ENCODE results near the gene ARAP2. TPM values are rescaled to one million over a fixed set of nuclear protein-coding genes. Genes with fewer than 3 reads are reported as not detected.

ARAP2 gene
- total and polyA plus RNA-seq, 2 donors, result 23.7 to 67.0 TPM

GRCh38 chr4:36165631-36166005, 78.7 kb downstream of the ARAP2 start:
- WGBS, result 93% methylated on average over 2 of the region's 2 CpGs
- Histone ChIP-seq H3K27ac (ENCODE audit: low read depth in 1 of 2, low read length in 1 of 2) (no peak overlapping the region), H3K4me3 (ENCODE audit: low read length in 2 of 2) (no peak overlapping the region), H3K27me3 (ENCODE audit: control insufficient read depth in 2 of 2, insufficient read depth in 1 of 2, low read length in 1 of 2) (no peaks in the 10 kb centered on the region), H3K36me3 (ENCODE audit: control insufficient read depth in 2 of 2, insufficient read depth in 2 of 2, low read length in 1 of 2) (peaks cover 12 to 49% of the 10 kb centered on the region in 2 donors), H3K9me3 (ENCODE audit: control insufficient read depth in 2 of 2, insufficient read depth in 1 of 2, low read length in 1 of 2) (no peaks in the 10 kb centered on the region), H3K4me1 (ENCODE audit: control insufficient read depth in 2 of 2, insufficient read depth in 2 of 2, low read length in 2 of 2) (no peaks in the 10 kb centered on the region)
- DNase-seq (ENCODE audit: low read depth in 6 of 9, low spot score in 9 of 9), result no peak

GRCh38 chr4:36164900-36165630, 79.2 kb downstream of the ARAP2 start:
- peaks cover 12 to 46% of the 10 kb centered on the region in 2 donors for H3K36me3 ChIP-seq (ENCODE audit: control insufficient read depth in 2 of 2, insufficient read depth in 2 of 2, low read length in 1 of 2)
- no peak for DNase-seq (ENCODE audit: low read depth in 6 of 9, low spot score in 9 of 9)

GRCh38 chr4:36163198-36163597, 81.1 kb downstream of the ARAP2 start:
- Histone ChIP-seq H3K9me3 (ENCODE audit: control insufficient read depth in 2 of 2, insufficient read depth in 1 of 2, low read length in 1 of 2) (no peaks in the 10 kb centered on the region), H3K4me1 (ENCODE audit: control insufficient read depth in 2 of 2, insufficient read depth in 2 of 2, low read length in 2 of 2) (no peaks in the 10 kb centered on the region), H3K4me3 (ENCODE audit: low read length in 2 of 2) (no peak overlapping the region), H3K36me3 (ENCODE audit: control insufficient read depth in 2 of 2, insufficient read depth in 2 of 2, low read length in 1 of 2) (peaks cover 12 to 58% of the 10 kb centered on the region in 2 donors), H3K27ac (ENCODE audit: low read depth in 1 of 2, low read length in 1 of 2) (no peak overlapping the region), H3K27me3 (ENCODE audit: control insufficient read depth in 2 of 2, insufficient read depth in 1 of 2, low read length in 1 of 2) (no peaks in the 10 kb centered on the region)
- WGBS, result 97% methylated on average over 3 of the region's 3 CpGs
- DNase-seq (ENCODE audit: low read depth in 6 of 9, low spot score in 9 of 9), result no peak

More at GRCh38 chr4:36164900-36165630, 79.2 kb downstream of the ARAP2 start:
- no peaks in the 10 kb centered on the region for H3K9me3 ChIP-seq (ENCODE audit: control insufficient read depth in 2 of 2, insufficient read depth in 1 of 2, low read length in 1 of 2)
- no peaks in the 10 kb centered on the region for H3K4me1 ChIP-seq (ENCODE audit: control insufficient read depth in 2 of 2, insufficient read depth in 2 of 2, low read length in 2 of 2)
- no peaks in the 10 kb centered on the region for H3K27me3 ChIP-seq (ENCODE audit: control insufficient read depth in 2 of 2, insufficient read depth in 1 of 2, low read length in 1 of 2)
- 97% methylated on average over 4 of the region's 4 CpGs for WGBS
- no peak overlapping the region for H3K27ac ChIP-seq (ENCODE audit: low read depth in 1 of 2, low read length in 1 of 2)
- no peak overlapping the region for H3K4me3 ChIP-seq (ENCODE audit: low read length in 2 of 2)

- no peaks in the 10 kb centered on the region for H3K27me3 ChIP-seq (ENCODE audit: control insufficient read depth in 2 of 2, insufficient read depth in 1 of 2, low read length in 1 of 2)
- H3K9me3 ChIP-seq (ENCODE audit: control insufficient read depth in 2 of 2, insufficient read depth in 1 of 2, low read length in 1 of 2), result no peaks in the 10 kb centered on the region
- 96% methylated on average over 5 of the region's 5 CpGs for WGBS
- peaks cover 15 to 58% of the 10 kb centered on the region in 2 donors for H3K36me3 ChIP-seq (ENCODE audit: control insufficient read depth in 2 of 2, insufficient read depth in 2 of 2, low read length in 1 of 2)
- H3K4me3 ChIP-seq (ENCODE audit: low read length in 2 of 2), result no peak overlapping the region
- peak in 2 of 9 donors; percentile 7 to 14 for DNase-seq (ENCODE audit: low read depth in 6 of 9, low spot score in 9 of 9)
- H3K27ac ChIP-seq (ENCODE audit: low read depth in 1 of 2, low read length in 1 of 2), result no peak overlapping the region
- no peaks in the 10 kb centered on the region for H3K4me1 ChIP-seq (ENCODE audit: control insufficient read depth in 2 of 2, insufficient read depth in 2 of 2, low read length in 2 of 2)
These were observed 85.1 kb downstream of the ARAP2 start for GRCh38 chr4:36159208-36159607.

- no peak overlapping the region for H3K4me3 ChIP-seq (ENCODE audit: low read length in 2 of 2)
- WGBS, result 92% methylated on average over 1 of the region's 1 CpG
- H3K36me3 ChIP-seq (ENCODE audit: control insufficient read depth in 2 of 2, insufficient read depth in 2 of 2, low read length in 1 of 2), result peaks cover 11 to 48% of the 10 kb centered on the region in 2 donors
- no peaks in the 10 kb centered on the region for H3K27me3 ChIP-seq (ENCODE audit: control insufficient read depth in 2 of 2, insufficient read depth in 1 of 2, low read length in 1 of 2)
- DNase-seq (ENCODE audit: low read depth in 6 of 9, low spot score in 9 of 9), result no peak
- H3K27ac ChIP-seq (ENCODE audit: low read depth in 1 of 2, low read length in 1 of 2), result no peak overlapping the region
- no peaks in the 10 kb centered on the region for H3K4me1 ChIP-seq (ENCODE audit: control insufficient read depth in 2 of 2, insufficient read depth in 2 of 2, low read length in 2 of 2)
- H3K9me3 ChIP-seq (ENCODE audit: control insufficient read depth in 2 of 2, insufficient read depth in 1 of 2, low read length in 1 of 2), result no peaks in the 10 kb centered on the region
These were observed 91.6 kb downstream of the ARAP2 start for GRCh38 chr4:36152735-36153134.

GRCh38 chr4:36142504-36142903, 101.8 kb downstream of the ARAP2 start:
- no peaks in the 10 kb centered on the region for H3K4me1 ChIP-seq (ENCODE audit: control insufficient read depth in 2 of 2, insufficient read depth in 2 of 2, low read length in 2 of 2)
- peaks cover 14 to 26% of the 10 kb centered on the region in 2 donors for H3K36me3 ChIP-seq (ENCODE audit: control insufficient read depth in 2 of 2, insufficient read depth in 2 of 2, low read length in 1 of 2)
- no peak overlapping the region for H3K4me3 ChIP-seq (ENCODE audit: low read length in 2 of 2)
- DNase-seq (ENCODE audit: low read depth in 6 of 9, low spot score in 9 of 9), result no peak
- H3K27ac ChIP-seq (ENCODE audit: low read depth in 1 of 2, low read length in 1 of 2), result no peak overlapping the region
- no peaks in the 10 kb centered on the region for H3K9me3 ChIP-seq (ENCODE audit: control insufficient read depth in 2 of 2, insufficient read depth in 1 of 2, low read length in 1 of 2)
- no peaks in the 10 kb centered on the region for H3K27me3 ChIP-seq (ENCODE audit: control insufficient read depth in 2 of 2, insufficient read depth in 1 of 2, low read length in 1 of 2)
- WGBS, result 95% methylated on average over 1 of the region's 1 CpG

GRCh38 chr4:36141186-36141585, 103.1 kb downstream of the ARAP2 start:
- Histone ChIP-seq H3K4me3 (ENCODE audit: low read length in 2 of 2) (no peak overlapping the region), H3K27me3 (ENCODE audit: control insufficient read depth in 2 of 2, insufficient read depth in 1 of 2, low read length in 1 of 2) (no peaks in the 10 kb centered on the region), H3K27ac (ENCODE audit: low read depth in 1 of 2, low read length in 1 of 2) (no peak overlapping the region), H3K36me3 (ENCODE audit: control insufficient read depth in 2 of 2, insufficient read depth in 2 of 2, low read length in 1 of 2) (peaks cover 12 to 15% of the 10 kb centered on the region in 2 donors), H3K4me1 (ENCODE audit: control insufficient read depth in 2 of 2, insufficient read depth in 2 of 2, low read length in 2 of 2) (no peaks in the 10 kb centered on the region), H3K9me3 (ENCODE audit: control insufficient read depth in 2 of 2, insufficient read depth in 1 of 2, low read length in 1 of 2) (no peaks in the 10 kb centered on the region)
- 94% methylated on average over 1 of the region's 1 CpG for WGBS
- DNase-seq (ENCODE audit: low read depth in 6 of 9, low spot score in 9 of 9), result no peak

- no peaks in the 10 kb centered on the region for H3K27me3 ChIP-seq (ENCODE audit: control insufficient read depth in 2 of 2, insufficient read depth in 1 of 2, low read length in 1 of 2)
- no peak overlapping the region for H3K27ac ChIP-seq (ENCODE audit: low read depth in 1 of 2, low read length in 1 of 2)
- no peak for DNase-seq (ENCODE audit: low read depth in 6 of 9, low spot score in 9 of 9)
- H3K4me3 ChIP-seq (ENCODE audit: low read length in 2 of 2), result no peak overlapping the region
- no peaks in the 10 kb centered on the region for H3K9me3 ChIP-seq (ENCODE audit: control insufficient read depth in 2 of 2, insufficient read depth in 1 of 2, low read length in 1 of 2)
- H3K36me3 ChIP-seq (ENCODE audit: control insufficient read depth in 2 of 2, insufficient read depth in 2 of 2, low read length in 1 of 2), result peaks cover 4 to 7% of the 10 kb centered on the region in 2 donors
- H3K4me1 ChIP-seq (ENCODE audit: control insufficient read depth in 2 of 2, insufficient read depth in 2 of 2, low read length in 2 of 2), result no peaks in the 10 kb centered on the region
These were observed 103.9 kb downstream of the ARAP2 start for GRCh38 chr4:36140421-36140820.

GRCh38 chr4:36138220-36138619, 106.1 kb downstream of the ARAP2 start:
- Histone ChIP-seq H3K27me3 (ENCODE audit: control insufficient read depth in 2 of 2, insufficient read depth in 1 of 2, low read length in 1 of 2) (no peaks in the 10 kb centered on the region), H3K27ac (ENCODE audit: low read depth in 1 of 2, low read length in 1 of 2) (no peak overlapping the region), H3K9me3 (ENCODE audit: control insufficient read depth in 2 of 2, insufficient read depth in 1 of 2, low read length in 1 of 2) (no peaks in the 10 kb centered on the region), H3K4me1 (ENCODE audit: control insufficient read depth in 2 of 2, insufficient read depth in 2 of 2, low read length in 2 of 2) (no peaks in the 10 kb centered on the region), H3K4me3 (ENCODE audit: low read length in 2 of 2) (no peak overlapping the region), H3K36me3 (ENCODE audit: control insufficient read depth in 2 of 2, insufficient read depth in 2 of 2, low read length in 1 of 2) (peaks cover 3 to 6% of the 10 kb centered on the region in 2 donors)
- no peak for DNase-seq (ENCODE audit: low read depth in 6 of 9, low spot score in 9 of 9)
